SK-N-SH treated with all-trans-retinoic acid at 6 μM for 48 hours (cell line): ENCODE data around the gene GRIK4.

ENCODE experiments used
- BACH2 ChIP-seq: fragments of 250-450 bp; sonication (Bioruptor Pico); IDR thresholded peaks from 2 replicates; pipeline ENCODE4 v1.9.0; 2021; ENCODE audit warnings: mild to moderate bottlenecking, borderline replicate concordance
- ESRRG ChIP-seq: fragments of 250-450 bp; sonication (Bioruptor Pico); IDR thresholded peaks from 2 replicates; pipeline ENCODE4 v1.6.1; 2021; ENCODE audit warnings: mild to moderate bottlenecking
- GLIS3 ChIP-seq: fragments of 250-450 bp; sonication (Bioruptor Pico); IDR thresholded peaks from 2 replicates; pipeline ENCODE4 v1.5.0; 2020; ENCODE audit warnings: mild to moderate bottlenecking, moderate library complexity
- PPARA ChIP-seq: fragments of 250-450 bp; sonication (Bioruptor Pico); IDR thresholded peaks from 2 replicates; pipeline ENCODE4 v1.5.0; 2020; ENCODE audit warnings: mild to moderate bottlenecking, borderline replicate concordance
- RARB ChIP-seq: fragments of 250-450 bp; sonication (Bioruptor Pico); IDR thresholded peaks from 2 replicates; pipeline ENCODE4 v1.8.0; 2021; ENCODE audit warnings: mild to moderate bottlenecking, moderate library complexity
- SNAI2 ChIP-seq: fragments of 250-450 bp; sonication (Bioruptor Pico); IDR thresholded peaks from 2 replicates; pipeline ENCODE4 v1.5.0; 2020; ENCODE audit warnings: mild to moderate bottlenecking, moderate library complexity
- ZFP3 ChIP-seq: fragments of 250-450 bp; sonication (Bioruptor Pico); IDR thresholded peaks from 2 replicates; pipeline ENCODE4 v1.5.0; 2020; ENCODE audit warnings: mild to moderate bottlenecking, moderate library complexity
- ZFP30 ChIP-seq: fragments of 450-650 bp; formaldehyde crosslinking; IDR thresholded peaks from 2 replicates; pipeline ENCODE4 v1.5.0; 2022; ENCODE audit warnings: mild to moderate bottlenecking, moderate library complexity
- ZNF565 ChIP-seq: fragments of 450-650 bp; formaldehyde crosslinking; conservative IDR thresholded peaks from 2 replicates; pipeline ENCODE4 v1.5.0; 2020; ENCODE audit warnings: low read depth, mild to moderate bottlenecking, moderate library complexity

- no peak for TF ChIP-seq SNAI2 (CRISPR knock-in tag)
- TF ChIP-seq GLIS3 (CRISPR knock-in tag), result no peak
- TF ChIP-seq ZNF565, result no peak
- no peak for TF ChIP-seq BACH2
- no peak for TF ChIP-seq PPARA (CRISPR knock-in tag)
- no peak for TF ChIP-seq ESRRG (CRISPR knock-in tag)
- TF ChIP-seq ZFP30 (CRISPR knock-in tag), result no peak
- no peak for TF ChIP-seq RARB (CRISPR knock-in tag)
- TF ChIP-seq ZFP3 (CRISPR knock-in tag), result no peak
Measured at GRCh38 chr11:120577624-120578363, 66.2 kb downstream of the GRIK4 start.
